Endometrium (tissue), 2 donors: ENCODE results near the gene SELENOM.
"Not testable (repeated sequence)": the region's sequence is repeated elsewhere in the genome, so short reads cannot be mapped to it uniquely, and the experiment has no call there.

Experiments used
- FAIRE-seq: peaks from 2 replicates; lab custom pipeline; 2012; peaks lifted over from hg19 to GRCh38; lab: Jason Lieb, UNC
- donor health status: control.
- donor health status: control.

SELENOM gene

DNA sequence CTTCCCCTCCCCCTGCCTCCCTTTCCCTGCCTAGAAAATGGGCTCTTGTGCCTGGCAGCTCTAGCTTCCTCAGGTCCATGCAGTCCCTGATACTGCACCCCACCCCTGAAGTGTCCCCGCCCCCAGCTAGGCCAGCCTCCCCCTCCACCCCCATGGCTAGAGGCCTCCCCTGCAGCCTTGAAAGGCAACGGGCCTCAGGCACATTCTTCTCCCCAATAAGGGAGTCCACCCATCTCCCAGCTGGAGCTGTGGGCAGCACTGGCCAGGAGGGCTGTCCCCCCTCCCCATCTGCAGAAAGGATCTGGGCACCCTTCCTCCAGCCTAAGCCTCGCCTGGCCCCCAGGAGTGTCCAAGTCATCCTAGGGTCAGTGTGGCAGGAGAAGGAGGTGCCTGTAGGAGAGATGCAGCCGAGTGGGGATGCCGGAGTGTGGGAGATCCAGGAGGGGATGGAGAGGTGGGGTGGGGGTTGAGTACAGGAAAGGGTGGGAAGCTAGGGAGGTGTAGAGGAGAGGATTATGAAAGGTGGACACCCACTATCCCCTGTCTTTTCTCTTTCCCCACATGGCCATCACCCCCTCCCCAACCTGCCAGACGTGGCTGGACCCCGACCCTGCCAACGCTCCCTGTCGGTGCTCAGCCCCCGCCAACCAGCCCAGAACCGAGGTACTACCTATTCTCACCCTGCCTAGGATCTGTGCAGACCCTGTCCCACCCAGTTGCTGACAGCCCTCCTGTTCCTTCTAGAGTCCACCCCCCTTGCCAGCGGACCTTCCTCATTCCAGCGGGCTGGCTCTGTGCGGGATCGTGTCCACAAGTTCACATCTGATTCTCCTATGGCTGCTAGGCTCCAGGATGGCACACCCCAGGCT lies 16.9 kb downstream of the SELENOM start:
- no peak for FAIRE-seq

DNA sequence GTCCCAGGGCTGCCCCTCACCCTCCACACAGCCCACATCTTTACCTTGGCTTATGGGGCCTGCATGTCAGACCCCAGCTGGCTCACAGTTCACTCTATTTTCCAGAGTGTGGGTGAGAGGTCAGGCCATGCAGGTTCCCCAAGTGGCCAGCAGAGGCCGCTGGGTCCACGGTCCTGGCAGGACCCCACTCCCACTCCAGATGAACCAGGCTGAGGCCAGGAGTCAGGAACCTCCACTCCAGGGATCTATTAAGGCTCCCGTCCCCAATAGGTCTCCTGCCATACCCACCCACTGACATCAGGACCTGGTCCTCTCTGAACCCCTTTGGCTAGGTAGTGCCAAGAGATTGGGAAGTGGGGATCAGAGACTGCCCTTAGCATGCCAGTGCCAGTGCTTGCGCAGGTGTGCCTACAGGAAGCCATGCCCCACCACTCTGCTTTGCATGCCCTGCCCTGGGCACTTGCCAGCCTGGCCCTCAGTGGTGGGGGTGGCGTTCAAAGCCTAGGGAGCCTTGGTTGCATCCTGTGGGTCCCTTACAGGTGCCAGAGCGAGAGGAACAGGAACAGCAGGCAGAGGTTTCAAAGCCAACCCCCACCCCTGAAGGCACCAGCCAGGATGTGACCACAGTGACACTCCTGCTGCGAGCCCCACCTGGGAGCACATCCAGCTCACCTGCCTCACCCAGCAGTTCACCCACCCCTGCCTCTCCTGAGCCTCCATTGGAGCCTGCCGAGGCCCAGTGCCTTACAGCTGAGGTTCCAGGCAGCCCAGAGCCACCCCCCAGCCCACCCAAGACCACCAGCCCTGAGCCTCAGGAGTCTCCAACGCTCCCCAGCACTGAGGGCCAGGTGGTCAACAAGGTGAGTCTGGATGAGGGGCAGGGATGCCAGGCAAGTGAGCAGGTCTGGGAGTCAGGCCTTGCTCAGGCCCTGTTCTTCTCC lies 17.9 kb downstream of the SELENOM start:
- FAIRE-seq = no peak

DNA sequence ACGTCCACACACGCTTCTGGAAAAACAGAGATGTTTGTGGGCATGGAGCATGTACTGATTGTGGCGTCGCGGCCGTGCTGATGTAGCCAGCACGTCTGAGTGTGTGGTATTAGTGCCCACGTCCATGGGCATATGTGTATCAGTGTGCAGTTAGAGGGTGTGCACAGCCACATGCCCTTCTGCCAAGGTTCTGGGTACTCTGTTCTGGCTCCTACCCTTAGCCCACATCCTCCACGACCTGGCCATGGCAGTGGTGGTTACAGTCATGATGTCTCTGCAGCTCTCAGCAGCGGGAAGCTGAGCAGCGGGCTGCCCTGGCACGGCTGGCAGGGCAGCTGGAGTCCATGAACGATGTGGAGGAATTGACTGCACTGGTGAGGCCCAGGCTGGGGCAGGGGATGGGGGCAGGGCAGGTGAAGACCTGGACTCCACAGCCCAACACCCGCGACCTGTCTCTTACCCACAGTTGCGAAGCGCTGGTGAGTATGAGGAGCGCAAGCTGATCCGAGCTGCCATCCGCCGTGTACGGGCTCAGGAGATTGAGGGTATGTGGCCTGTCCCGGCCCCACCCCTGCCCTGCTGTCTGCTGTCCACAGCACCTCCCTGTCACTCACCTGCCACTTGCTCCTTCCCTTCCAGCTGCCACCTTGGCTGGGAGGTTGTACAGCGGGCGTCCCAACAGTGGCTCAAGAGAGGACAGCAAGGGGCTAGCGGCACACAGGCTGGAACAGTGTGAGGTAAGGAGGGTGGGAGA lies 19.0 kb downstream of the SELENOM start:
- FAIRE-seq = no peak

DNA sequence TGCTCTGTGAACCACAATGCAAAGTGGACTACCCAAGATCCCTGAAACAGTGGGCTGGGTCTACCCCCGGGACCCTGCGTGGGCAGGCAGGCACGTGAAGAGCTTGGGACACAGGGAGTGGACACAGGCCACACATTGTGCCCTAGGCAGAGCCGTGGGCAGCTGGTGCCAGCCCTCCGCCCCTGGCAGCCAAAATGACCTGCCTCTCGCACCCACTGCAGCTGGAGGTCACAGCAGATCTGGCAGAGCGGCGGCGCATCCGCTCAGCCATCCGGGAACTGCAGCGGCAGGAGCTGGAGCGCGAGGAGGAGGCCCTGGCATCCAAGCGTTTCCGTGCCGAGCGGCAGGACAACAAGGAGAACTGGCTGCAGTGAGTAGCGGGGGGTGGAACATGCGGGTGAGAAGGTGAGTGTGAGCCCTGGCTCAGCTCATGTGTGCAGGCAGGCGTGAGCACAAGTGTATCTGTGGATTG lies 19.6 kb downstream of the SELENOM start:
- no peak for FAIRE-seq

DNA sequence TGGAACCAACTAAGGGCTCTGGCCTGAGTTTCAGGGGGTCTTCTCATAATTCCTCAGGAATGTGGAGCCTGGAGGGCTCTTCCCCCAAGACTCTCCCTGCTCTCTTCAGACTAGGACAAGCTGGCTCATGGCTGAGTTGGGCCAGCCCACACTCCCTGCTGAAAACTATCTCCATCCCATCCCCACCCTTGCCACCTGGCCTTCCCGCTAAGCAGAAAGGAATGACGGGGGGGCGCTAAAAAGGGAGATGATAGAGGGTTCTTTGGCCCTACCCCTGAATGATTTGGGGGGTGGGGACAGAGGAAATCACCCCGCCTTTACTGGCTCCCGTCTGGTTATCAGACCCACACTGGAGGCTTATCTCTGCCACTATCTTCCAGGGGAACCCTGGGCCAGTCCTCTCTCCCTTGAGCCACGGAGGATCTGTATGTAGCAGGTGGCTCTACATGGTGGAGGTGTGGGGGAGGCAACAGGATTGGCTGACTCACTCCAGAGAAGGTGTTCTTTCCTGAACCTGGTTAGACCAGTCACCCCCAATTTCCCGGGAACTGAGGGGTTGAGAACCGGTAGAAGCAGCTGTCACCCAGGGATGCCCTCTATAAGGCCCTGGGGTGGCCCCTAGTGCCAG lies 20.6 kb downstream of the SELENOM start:
- no peak for FAIRE-seq

DNA sequence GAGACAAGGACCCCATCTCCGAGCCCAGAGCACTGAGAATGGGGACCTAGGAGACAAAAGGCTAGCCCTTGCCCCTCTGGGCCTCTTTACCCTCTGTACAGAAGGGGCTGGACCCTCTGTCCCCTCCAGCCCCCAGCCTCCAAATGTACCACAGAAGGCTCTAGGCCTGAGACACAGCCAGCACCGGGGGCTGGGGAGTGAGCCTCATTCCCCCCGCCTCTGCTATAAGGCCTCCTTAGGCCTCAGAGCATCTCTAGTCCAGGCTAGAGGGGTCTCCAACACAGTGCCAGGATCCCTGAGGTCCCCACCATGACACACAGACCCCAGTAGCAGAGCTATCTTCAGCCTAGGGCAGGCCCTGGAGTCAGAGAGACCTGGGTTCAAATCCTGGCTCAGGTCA lies 21.4 kb downstream of the SELENOM start:
- no peak for FAIRE-seq

DNA sequence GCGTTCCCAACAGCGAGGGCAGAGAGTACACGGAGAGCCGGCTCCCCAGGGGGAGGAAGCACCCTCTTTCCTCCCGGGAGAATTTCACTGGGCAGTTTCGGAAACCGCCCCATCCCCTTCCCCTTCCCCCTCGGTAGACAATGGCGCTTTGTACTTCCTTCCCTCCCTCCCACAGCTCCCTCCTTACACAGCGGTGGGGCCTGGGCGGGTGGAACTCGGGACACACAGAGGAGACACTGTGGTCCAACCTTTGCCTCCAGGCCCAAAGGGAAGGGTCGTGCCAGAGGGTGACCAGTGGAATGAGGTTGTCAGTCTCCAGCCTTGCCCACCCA lies 21.9 kb downstream of the SELENOM start:
- no peak for FAIRE-seq

DNA sequence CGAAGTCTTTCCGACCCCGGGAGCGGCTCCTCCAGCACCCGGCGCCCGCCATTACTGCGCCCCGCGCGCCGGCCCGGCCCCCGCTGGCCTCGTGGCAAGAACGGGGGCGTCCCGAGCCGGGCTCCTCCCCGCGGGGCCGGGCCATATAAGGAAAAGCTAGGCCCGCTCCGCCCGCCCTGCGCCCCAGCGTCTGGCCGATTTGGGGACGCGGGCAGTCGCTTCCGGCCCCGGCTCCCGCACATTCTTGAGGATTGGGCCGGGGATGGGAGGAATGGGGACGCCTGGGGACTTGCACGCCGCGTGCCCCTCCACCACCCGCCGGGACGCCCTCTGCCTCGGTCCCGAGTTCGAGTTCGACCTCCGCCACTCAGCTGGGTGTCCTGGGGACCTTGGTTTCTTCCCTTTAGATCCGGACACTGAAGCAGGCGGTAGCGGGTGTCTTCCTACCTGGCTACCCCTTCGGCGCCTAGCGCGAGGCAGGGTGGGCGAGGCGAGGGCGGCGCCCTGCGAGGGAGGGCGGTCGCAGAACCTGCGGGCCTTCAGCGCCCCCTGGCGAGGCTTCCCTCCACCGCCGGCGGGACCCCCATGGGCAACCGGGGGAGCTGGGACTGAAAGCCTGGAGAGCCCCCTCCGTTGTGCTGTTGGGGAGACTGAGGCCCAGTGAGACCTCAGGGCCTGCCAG lies 22.4 kb downstream of the SELENOM start:
- FAIRE-seq = no peak

DNA sequence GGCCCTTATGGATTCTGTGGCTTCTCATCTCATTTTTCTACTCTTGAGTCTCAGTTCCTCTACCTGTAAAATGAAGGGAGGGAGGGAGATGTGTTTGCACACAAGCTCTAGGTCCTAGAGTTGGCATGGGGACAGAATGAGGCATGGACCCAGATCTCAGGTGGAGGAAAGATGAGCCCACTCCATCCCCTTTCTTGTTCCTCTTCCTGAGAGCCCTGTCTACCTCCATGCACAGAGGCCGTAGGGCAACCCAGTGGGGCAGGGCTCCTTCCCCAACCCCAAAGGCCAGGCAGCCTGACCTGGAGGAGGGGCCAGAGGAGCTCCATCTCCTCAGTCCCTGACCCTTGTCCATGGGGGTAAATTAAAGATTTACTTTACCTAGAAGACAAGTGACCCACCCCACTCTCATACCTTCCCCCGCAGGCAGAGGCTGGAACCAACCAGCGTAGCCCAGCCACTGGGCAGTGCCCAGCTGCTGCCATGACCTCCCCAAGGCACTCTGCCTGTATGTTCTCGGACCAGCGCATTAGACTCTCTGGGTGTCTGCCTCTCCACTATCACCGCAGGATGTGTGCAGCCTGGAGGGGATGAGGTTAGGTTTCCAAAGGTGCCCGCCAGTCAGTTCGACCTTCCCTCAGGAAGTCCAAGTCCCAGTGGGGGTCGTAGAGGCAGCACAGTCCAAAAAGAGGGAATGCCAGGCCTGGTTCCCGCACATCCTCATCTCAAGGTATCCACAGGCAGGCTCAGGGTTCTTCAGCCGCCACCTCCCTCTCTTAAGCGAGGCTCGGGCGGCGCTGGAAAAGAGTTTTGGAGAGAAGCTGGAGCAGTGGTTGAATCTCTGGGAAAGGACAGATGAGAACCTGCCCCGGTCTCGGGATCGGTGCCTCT lies 23.2 kb downstream of the SELENOM start:
- no peak for FAIRE-seq

DNA sequence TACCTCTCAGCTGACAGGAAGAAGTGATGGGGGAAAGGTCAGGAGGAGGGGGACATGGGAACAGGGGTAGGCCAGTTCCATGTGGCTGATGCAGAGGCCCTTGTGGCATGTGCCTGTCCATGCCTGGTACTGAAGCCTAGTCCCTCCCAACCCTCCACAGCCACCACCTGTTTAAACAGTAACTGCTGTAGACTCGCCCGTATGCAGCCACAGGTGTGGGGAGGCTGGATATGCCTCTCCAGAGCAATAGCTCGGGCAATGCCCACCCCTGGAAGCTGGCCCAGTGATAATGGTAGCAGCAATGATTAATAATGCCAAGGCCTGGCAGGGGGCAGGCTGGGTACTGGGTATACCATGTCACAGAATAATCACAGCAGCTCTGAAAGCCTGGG lies 24.0 kb downstream of the SELENOM start:
- FAIRE-seq = no peak

DNA sequence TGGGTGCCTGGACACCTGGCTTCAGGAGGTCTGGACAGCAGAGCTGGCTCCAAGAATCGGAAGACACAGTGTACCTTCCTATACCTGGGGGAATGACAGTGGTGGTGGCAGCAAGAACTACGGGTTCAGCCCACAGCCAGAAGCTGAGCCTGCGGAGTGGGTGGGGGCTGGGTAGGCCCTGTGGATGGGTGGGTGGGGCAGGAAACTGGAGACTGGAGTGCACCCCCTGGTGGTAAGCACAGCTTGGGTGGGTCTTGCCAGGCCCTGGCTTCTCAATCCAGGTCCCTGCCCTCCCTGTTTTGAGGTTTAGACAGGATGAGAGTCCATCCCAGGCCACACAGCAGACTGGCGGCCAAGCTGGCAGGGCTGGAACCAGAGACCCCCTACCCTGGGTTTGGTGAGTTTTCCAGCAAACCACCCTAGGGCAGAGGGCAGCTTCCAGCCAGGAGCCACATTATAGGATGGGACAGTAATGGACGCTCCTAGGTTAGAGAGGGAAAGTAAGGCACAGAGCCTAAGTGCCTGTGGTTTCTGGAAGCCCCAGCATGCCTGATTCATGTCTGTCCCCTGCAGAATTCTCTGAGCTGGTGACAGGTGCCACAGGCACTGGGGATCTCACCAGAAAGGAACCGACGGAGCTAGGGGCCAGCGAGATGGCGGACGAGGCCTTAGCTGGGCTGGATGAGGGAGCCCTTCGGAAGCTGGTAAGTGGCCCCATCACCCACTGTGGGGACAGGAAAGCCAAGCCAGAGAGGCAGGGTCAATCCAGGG lies 24.6 kb downstream of the SELENOM start:
- no peak for FAIRE-seq

DNA sequence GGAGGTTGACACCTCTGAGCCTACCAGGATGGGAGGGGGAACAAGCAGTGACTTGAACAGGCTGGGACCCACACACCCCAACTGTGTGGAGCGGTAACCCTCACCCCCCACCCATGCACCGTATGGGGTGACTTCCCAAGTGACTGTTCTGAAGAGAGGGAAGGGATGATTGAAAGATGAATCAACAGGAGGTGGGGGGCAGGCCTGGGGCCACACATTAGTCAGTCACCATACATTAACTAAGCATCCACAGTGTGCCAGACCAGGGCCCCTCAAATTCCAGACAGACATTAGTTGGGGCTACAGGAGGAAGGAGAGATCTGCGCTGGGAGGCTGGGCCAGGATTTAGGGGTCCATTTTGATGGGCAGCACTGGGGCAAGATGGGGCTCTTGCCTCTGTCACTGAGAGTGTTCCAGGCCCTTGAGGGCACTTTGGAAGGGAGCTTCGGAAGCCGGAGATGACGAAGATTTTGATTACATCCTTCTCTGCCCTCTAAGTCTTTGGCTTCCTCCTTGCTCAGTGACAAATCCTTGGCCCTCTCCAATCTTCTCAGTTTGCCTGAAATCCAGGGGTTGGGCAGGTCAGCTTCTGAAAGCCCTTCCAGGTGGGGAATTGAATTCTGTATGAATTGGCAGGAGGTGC lies 25.3 kb downstream of the SELENOM start:
- FAIRE-seq = no peak

DNA sequence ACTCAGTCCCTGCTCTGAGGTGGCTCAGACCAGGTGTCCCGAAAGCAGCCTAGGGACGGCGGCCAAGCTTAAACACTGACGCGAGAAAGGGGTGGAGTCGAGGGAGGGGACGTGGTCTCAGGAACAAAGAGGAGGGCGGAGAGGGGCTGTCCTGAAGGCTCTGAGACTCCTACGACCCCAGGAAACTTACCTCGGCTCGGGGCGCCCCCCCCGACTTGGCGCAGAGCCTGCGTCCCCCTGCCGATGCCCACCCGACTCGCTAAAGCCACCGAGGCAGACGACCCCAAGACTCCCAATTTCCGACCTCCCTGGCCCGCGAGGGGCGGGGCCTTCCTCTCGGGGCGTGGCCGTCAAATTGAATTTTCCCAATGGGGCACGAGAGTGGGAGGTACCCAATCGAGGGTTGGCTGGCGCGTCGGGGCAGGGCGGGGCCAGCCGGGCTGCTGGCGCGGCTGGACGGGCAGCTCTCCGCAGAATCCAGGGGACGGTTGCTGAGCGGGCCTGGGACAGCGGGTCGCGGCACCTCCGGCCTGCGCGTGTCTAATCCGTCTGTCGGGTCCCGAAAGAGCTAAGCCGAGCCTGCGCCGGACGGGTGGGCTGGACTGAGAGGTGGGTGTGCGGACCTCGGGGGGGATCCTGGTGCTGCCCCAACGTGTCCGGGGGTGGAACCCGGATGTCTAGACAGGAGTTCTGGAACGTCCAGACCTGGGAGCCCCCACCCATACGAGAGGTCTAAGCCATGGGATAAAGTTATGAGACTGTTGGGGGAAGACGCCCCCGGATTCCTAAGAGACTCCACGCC lies 26.3 kb downstream of the SELENOM start, which contains the start of gene SMTN:
Gene SMTN, plus strand, starts transcription at position 471 of the 802 bp plus-strand sequence. CDS start 1,941 bp downstream, outside the sequence.
- peak; percentile 66 for FAIRE-seq

DNA sequence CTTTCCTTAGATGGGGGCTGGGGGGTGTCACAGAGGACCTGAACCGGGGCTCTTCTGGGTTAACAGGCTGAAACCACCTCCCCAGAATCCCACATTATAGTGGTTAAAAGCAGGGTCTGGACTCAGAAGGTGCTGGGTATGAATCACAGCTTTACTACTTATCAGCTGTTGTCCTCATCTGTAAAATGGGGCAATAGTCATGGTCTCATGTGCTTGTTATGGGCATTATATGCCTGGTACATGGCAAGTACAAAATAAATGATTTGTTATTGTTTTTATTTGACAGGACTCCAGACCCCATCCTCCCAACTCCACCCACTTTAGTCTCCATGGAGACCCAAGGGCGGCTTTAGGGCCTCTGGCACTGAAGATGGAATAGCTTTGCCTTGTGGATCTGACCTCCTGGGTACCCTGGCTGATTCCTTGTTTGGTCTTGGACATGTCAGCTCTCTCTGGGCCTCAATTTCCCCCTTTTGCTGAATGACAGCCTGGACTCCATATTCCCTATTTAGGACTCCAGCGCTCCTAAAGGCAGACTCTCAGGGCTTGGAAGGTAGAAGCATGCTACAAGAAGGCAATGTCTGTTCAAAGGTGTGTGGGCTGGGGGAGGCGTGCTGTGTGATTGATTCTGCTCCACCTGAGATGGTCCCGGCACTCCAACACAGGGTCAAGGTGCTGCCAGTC lies 27.1 kb downstream of the SELENOM start:
- FAIRE-seq = no peak

DNA sequence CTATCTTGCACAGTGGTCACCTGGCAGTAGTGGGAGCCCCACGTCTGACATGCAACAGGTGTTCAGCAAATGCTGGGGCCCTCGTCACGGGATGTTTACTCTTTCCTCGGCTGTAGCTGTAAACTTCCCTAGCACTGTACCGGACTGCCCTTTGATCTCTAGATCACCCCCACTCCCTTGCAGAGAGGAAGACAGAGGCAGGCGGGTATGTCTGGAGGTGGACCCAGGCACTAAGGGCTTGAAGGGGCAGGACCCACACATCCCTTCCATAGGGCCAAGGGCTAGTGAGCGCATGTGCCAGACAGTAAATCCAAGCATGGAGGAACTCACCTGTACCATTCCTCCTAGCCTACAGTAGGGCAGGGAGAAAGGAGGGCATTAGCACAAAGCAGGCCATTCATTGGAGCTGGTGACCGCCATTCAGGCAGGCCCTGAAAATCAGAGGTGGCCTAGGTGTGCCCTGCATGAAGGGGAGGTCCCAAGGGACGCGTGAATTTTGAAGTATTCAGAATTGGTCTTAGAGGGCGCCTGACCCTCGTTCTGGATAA lies 28.2 kb downstream of the SELENOM start:
- FAIRE-seq = no peak

DNA sequence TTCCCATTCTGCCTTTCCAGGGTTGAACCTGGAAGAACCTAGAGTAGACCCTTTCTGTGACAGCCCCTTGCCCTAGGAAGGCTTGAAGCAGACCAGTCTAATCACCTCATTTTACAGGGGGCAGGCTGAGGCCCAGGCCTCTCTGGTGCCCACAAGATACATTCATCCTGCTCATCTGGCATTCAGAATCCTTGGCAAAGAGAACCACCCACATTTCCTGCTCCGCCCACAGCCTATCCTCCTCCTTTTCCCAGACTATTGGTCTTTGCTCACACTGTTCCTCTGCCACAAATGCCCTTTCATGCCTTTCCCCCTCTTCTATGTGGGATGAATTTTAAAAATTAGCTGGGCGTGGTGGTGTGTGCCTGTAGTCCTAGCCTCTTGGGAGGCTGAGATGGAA lies 29.0 kb downstream of the SELENOM start:
- FAIRE-seq = not testable (repeated sequence)

DNA sequence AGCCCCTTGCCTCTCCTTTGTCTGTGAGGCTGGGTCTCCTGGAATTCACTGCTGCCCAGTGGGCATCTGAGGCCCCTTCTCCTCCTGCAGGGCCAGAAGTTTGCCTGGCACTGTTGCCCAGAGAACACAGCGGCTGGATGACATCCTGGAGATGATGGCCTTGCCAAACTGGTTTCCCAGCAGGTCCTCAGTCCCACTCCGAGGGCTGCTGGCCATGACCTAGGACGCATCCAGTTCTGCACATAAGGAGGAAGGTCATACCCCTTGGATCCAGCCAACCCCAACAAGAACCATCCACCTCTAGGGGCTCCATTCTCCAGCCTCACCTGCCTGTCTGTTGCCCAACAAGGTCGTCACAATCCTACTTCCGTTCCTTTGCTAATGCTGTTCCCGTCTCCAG lies 29.7 kb downstream of the SELENOM start:
- FAIRE-seq = no peak
